ENCODE measurements around the gene KNSTRN. TPM values are rescaled to one million over a fixed set of nuclear protein-coding genes. Genes with fewer than 3 reads are reported as not detected.
A peak's percentile ranks its signal among the peaks of the same experiment; 100 is the strongest.

Gene KNSTRN
- total and polyA plus RNA-seq, 2 donors (not counting 3 experiments of a cell fraction or from before 2014, with no cell fraction given): 24.4 to 61.4 TPM

DNA sequence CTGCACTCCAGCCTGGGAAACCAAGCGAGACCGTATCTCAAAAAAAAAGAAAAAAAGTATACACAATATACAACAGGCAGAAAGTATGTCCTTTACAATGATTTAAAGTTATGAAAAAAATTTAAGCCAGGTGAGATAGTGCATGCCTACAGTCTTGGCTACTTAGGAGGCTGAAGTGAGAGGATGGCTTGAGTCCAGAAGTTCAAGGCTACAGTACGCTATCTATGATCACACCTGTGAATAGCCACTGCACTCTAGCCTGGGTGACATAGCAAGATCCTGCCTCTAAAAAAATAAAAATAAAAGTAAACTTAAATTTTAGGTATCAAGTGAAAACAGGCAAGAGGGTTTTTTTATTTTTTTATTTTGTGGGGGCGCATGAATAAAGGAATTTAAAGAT, 3.1 kb upstream of the KNSTRN start:
- Histone ChIP-seq H3K9me3 (replicated peaks; ENCODE audit: control insufficient read depth, insufficient read depth, low read length) (no peaks in the 10 kb centered on the region), H3K79me2 (ENCODE audit: control insufficient read depth, insufficient read depth, low read length) (peaks cover 15% of the 10 kb centered on the region), H3K36me3 (ENCODE audit: control insufficient read depth in 2 of 2, extremely low read depth in 1 of 2, insufficient read depth in 2 of 2, low read length in 2 of 2) (no peaks in the 10 kb centered on the region), H3K4me3 (replicated peaks in 1 of 3; ENCODE audit: insufficient read depth in 1 of 3, low read depth in 1 of 3, low read length in 3 of 3) (no peak overlapping the region), H3K4me1 (ENCODE audit: control insufficient read depth, extremely low read depth, insufficient read depth, low read length) (peaks cover 15% of the 10 kb centered on the region), H2AFZ (ENCODE audit: low read depth, low read length) (peak overlapping the region; percentile 77), H3K4me2 (ENCODE audit: insufficient read depth, low read length) (no peak overlapping the region), H3K9me1 (replicated peaks; ENCODE audit: control insufficient read depth, extremely low read depth, insufficient read depth, low read length) (no peaks in the 10 kb centered on the region), H4K20me1 (replicated peaks; ENCODE audit: control insufficient read depth, extremely low read depth, insufficient read depth, low read length) (no peaks in the 10 kb centered on the region), H3K9ac (replicated peaks; ENCODE audit: extremely low read depth, insufficient read depth, low read length) (no peak overlapping the region), H3K27ac (ENCODE audit: insufficient read depth, low read depth, low read length) (no peak overlapping the region), H3K27me3 (ENCODE audit: control insufficient read depth in 2 of 2, insufficient read depth in 2 of 2, low read length in 2 of 2) (no peaks in the 10 kb centered on the region)
- ChIA-PET CTCF (interaction anchor here (1.7 kb wide), 1 partner anchor 56 kb away, joined by 5 read pairs; the partner anchor contains the start of gene INAFM2), POLR2A (no interaction called here)
- no TSS peak for BruUV-seq (replicated peaks)
- no peak for FAIRE-seq
- dilution Hi-C loops (cut with MboI; ENCODE audit: extremely low pct_ligation_motif_present, low sequenced_read_pairs): no loop called here
- intact Hi-C loops (cut with micrococcal nuclease): no loop called here
- no peak for TF ChIP-seq EZH2 (IDR thresholded peaks at IDR 0.05; ENCODE audit: borderline replicate concordance, low read depth, low read length, severe bottlenecking)
- TF ChIP-seq JUN (IDR thresholded peaks at IDR 0.05; ENCODE audit: borderline replicate concordance, insufficient read depth, insufficient read length, low read depth): no peak
- TF ChIP-seq GATA2 (IDR thresholded peaks at IDR 0.05; ENCODE audit: insufficient read depth, insufficient read length, low read depth, low read length): no peak
- no peak for TF ChIP-seq POLR2A (IDR thresholded peaks at IDR 0.05; ENCODE audit: low read depth, low read length)
- TF ChIP-seq FOS (IDR thresholded peaks at IDR 0.05; ENCODE audit: borderline replicate concordance, insufficient read depth, low read length): no peak
- TF ChIP-seq MYC (IDR thresholded peaks at IDR 0.05; ENCODE audit: low read depth, low read length): no peak
- TF ChIP-seq POLR2AphosphoS5 (IDR thresholded peaks at IDR 0.05; ENCODE audit: insufficient read depth, low read depth, low read length): no peak
- TF ChIP-seq, protein P1, sequence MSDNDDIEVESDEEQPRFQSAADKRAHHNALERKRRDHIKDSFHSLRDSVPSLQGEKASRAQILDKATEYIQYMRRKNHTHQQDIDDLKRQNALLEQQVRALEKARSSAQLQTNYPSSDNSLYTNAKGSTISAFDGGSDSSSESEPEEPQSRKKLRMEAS (IDR thresholded peaks at IDR 0.05; ENCODE audit: insufficient read depth, insufficient read length): no peak
- TF ChIP-seq, protein P2, sequence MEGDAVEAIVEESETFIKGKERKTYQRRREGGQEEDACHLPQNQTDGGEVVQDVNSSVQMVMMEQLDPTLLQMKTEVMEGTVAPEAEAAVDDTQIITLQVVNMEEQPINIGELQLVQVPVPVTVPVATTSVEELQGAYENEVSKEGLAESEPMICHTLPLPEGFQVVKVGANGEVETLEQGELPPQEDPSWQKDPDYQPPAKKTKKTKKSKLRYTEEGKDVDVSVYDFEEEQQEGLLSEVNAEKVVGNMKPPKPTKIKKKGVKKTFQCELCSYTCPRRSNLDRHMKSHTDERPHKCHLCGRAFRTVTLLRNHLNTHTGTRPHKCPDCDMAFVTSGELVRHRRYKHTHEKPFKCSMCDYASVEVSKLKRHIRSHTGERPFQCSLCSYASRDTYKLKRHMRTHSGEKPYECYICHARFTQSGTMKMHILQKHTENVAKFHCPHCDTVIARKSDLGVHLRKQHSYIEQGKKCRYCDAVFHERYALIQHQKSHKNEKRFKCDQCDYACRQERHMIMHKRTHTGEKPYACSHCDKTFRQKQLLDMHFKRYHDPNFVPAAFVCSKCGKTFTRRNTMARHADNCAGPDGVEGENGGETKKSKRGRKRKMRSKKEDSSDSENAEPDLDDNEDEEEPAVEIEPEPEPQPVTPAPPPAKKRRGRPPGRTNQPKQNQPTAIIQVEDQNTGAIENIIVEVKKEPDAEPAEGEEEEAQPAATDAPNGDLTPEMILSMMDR (IDR thresholded peaks at IDR 0.05; ENCODE audit: extremely low read depth in 1 of 2, insufficient read depth in 1 of 2, low read depth in 1 of 2, low read length in 2 of 2): no peak
- DNase-seq (ENCODE audit: low read depth, low spot score): no peak
